ENCODE measurements around the gene PGGHG. TPM values are rescaled to one million over a fixed set of nuclear protein-coding genes. Genes with fewer than 3 reads are reported as not detected.

The PGGHG gene
- total and polyA plus RNA-seq, 10 of the 15 experiments (the other 5 are each of a cell fraction or from before 2014, with no cell fraction given) = 0.10 to 8.3 (median 1.8) TPM

DNA sequence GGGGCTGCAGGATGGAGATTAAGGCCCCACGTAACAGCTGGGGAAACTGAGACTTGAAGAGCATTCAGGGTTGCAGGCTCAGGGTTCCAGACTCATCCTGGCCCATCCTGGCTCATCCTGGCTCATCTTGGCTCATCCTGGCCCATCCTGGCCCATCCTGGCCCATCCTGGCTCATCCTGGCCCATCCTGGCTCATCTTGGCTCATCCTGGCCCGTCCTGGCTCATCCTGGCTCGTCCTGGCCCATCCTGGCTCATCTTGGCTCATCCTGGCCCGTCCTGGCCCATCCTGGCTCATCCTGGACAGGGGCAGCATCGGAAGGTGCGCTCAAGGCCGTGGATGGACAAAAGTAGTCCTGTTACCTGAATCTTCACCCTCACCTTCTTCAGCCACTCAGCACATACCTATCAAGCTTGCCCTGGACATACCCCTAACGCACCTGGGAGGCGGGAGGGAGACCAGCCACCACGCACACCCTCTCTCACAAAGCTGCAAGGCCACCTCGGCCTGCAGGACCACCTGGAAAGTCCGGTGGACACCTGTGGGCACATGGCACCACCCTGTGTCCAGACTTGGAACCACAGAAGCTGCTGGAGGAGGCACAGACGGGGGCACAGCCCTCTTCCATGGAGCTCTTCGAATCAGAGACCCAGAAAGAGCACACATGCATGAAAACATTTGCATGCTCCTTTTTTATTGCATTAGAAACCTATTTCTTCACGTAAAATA is 31.0 kb upstream of the PGGHG start (continued):
- TF ChIP-seq, protein P1, sequence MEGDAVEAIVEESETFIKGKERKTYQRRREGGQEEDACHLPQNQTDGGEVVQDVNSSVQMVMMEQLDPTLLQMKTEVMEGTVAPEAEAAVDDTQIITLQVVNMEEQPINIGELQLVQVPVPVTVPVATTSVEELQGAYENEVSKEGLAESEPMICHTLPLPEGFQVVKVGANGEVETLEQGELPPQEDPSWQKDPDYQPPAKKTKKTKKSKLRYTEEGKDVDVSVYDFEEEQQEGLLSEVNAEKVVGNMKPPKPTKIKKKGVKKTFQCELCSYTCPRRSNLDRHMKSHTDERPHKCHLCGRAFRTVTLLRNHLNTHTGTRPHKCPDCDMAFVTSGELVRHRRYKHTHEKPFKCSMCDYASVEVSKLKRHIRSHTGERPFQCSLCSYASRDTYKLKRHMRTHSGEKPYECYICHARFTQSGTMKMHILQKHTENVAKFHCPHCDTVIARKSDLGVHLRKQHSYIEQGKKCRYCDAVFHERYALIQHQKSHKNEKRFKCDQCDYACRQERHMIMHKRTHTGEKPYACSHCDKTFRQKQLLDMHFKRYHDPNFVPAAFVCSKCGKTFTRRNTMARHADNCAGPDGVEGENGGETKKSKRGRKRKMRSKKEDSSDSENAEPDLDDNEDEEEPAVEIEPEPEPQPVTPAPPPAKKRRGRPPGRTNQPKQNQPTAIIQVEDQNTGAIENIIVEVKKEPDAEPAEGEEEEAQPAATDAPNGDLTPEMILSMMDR (IDR thresholded peaks at IDR 0.05 in 2 of 3, conservative IDR thresholded peaks at IDR 0.05 in 1 of 3; ENCODE audit: control insufficient read depth in 2 of 3, extremely low read depth in 1 of 3, insufficient read depth in 1 of 3, low read depth in 3 of 3, low read length in 3 of 3) = peak; percentile 34 to 44 (median 37); a peak in 5 of 6 replicates
- TF ChIP-seq, protein P2, sequence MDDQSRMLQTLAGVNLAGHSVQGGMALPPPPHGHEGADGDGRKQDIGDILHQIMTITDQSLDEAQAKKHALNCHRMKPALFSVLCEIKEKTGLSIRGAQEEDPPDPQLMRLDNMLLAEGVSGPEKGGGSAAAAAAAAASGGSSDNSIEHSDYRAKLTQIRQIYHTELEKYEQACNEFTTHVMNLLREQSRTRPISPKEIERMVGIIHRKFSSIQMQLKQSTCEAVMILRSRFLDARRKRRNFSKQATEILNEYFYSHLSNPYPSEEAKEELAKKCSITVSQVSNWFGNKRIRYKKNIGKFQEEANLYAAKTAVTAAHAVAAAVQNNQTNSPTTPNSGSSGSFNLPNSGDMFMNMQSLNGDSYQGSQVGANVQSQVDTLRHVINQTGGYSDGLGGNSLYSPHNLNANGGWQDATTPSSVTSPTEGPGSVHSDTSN (IDR thresholded peaks at IDR 0.05; ENCODE audit: insufficient replicate concordance, low read depth, low read length) = peak; percentile 62

DNA sequence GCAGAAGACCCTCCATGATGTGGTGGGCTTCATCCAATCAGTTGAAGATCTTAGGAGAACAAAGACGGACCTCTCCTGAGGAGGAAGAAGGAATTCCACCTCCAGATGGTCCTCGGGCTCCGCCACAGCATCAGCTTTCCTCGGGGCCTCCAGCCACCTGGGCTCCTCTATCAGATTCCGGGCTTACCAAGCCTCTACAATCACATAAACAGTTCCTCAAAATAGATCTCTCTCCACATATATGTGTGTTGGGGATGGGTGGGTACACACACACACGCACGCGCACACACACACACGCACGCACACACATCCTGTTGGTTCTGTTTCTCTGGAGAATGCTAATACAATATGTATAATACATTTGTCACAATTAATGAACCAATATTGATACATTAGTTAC is 29.5 kb upstream of the PGGHG start:
- SMC1A ChIA-PET (ENCODE audit: uncharacterized antibody, unreplicated experiment) = interaction anchor here (1.6 kb wide), 1 partner anchor 22 kb away, joined by 4 read pairs; the partner anchor contains the start of gene PSMD13
- no peaks in the 10 kb centered on the region for H3K79me2 ChIP-seq (ENCODE audit: control insufficient read depth, insufficient read depth, low read length)
- in situ Hi-C loops (cut with MboI) (no loop called here), intact Hi-C loops (cut with micrococcal nuclease; ENCODE audit: unreplicated experiment) (no loop called here)
- H3K4me3 ChIP-seq = no peak overlapping the region
- no peak overlapping the region for H3K9ac ChIP-seq (ENCODE audit: control insufficient read depth, insufficient read depth, low read length)
- H3K36me3 ChIP-seq (ENCODE audit: control insufficient read depth in 2 of 2, insufficient read depth in 2 of 2, low read length in 1 of 2) = no peaks in the 10 kb centered on the region
- H3K27me3 ChIP-seq (replicated peaks in 1 of 2; ENCODE audit: control insufficient read depth in 2 of 2, insufficient read depth in 2 of 2, low read length in 1 of 2) = no peaks in the 10 kb centered on the region
- no peaks in the 10 kb centered on the region for H4K20me1 ChIP-seq (ENCODE audit: control insufficient read depth, insufficient read depth)
- H3K4me1 ChIP-seq (ENCODE audit: control insufficient read depth, insufficient read depth, low read length) = peaks cover 13% of the 10 kb centered on the region
- CTCF ChIA-PET = interaction anchor here (1.5 to 3.6 kb wide), 2 partner anchors 9 to 22 kb away, joined by 7 to 25 read pairs; no protein-coding TSS in a partner anchor
- H3K9me3 ChIP-seq (replicated peaks; ENCODE audit: control insufficient read depth, insufficient read depth, low read length) = peaks cover 2% of the 10 kb centered on the region; the same call in 2 of the 3 replicates
- ATAC-seq (no peak), FAIRE-seq (no peak), DNase-seq (ENCODE audit: low read depth, low spot score) (no peak)
- H3K4me2 ChIP-seq (ENCODE audit: control insufficient read depth, insufficient read depth) = no peak overlapping the region
- H3K27ac ChIP-seq (ENCODE audit: control insufficient read depth, insufficient read depth) = no peak overlapping the region
- POLR2A ChIA-PET = interaction anchor here (1.1 kb wide), 1 partner anchor 52 kb away, joined by 3 read pairs; the partner anchor contains the start of genes BET1L and RIC8A
- no peak overlapping the region for H2AFZ ChIP-seq (ENCODE audit: control insufficient read depth, low read depth, low read length)
- no TSS peak for BruUV-seq (replicated peaks)
- 45% methylated on average over 10 of the region's 10 CpGs for WGBS (ENCODE audit: insufficient coverage, insufficient replicate concordance, low lambda C conversion rate, missing lambda C conversion rate)
- RAD21 ChIA-PET (ENCODE audit: unreplicated experiment) = interaction anchor here (0.5 kb wide), 1 partner anchor 370 kb away, joined by 3 read pairs; no protein-coding TSS in a partner anchor
- TF ChIP-seq KAT2A (conservative IDR thresholded peaks at IDR 0.05; ENCODE audit: control insufficient read depth, low read depth, low read length) = no peak
- no peak for TF ChIP-seq CHD1 (IDR thresholded peaks at IDR 0.05; ENCODE audit: low read depth, low read length)
- TF ChIP-seq ZZZ3 (IDR thresholded peaks at IDR 0.05; ENCODE audit: control insufficient read depth, insufficient read length, low read depth) = no peak
- no peak for TF ChIP-seq MYB (IDR thresholded peaks at IDR 0.05; ENCODE audit: borderline replicate concordance, low read depth, low read length)
- no peak for TF ChIP-seq CBX3 (IDR thresholded peaks at IDR 0.05; ENCODE audit: borderline replicate concordance, low read depth)
- no peak for TF ChIP-seq DPF2 (IDR thresholded peaks at IDR 0.05)
- no peak for TF ChIP-seq IRF4 (IDR thresholded peaks at IDR 0.05; ENCODE audit: low read depth, low read length)
- TF ChIP-seq ZBED1 (IDR thresholded peaks at IDR 0.05; ENCODE audit: borderline replicate concordance) = no peak
- no peak for TF ChIP-seq NFXL1 (IDR thresholded peaks at IDR 0.05; ENCODE audit: borderline replicate concordance)
- TF ChIP-seq, protein P3, sequence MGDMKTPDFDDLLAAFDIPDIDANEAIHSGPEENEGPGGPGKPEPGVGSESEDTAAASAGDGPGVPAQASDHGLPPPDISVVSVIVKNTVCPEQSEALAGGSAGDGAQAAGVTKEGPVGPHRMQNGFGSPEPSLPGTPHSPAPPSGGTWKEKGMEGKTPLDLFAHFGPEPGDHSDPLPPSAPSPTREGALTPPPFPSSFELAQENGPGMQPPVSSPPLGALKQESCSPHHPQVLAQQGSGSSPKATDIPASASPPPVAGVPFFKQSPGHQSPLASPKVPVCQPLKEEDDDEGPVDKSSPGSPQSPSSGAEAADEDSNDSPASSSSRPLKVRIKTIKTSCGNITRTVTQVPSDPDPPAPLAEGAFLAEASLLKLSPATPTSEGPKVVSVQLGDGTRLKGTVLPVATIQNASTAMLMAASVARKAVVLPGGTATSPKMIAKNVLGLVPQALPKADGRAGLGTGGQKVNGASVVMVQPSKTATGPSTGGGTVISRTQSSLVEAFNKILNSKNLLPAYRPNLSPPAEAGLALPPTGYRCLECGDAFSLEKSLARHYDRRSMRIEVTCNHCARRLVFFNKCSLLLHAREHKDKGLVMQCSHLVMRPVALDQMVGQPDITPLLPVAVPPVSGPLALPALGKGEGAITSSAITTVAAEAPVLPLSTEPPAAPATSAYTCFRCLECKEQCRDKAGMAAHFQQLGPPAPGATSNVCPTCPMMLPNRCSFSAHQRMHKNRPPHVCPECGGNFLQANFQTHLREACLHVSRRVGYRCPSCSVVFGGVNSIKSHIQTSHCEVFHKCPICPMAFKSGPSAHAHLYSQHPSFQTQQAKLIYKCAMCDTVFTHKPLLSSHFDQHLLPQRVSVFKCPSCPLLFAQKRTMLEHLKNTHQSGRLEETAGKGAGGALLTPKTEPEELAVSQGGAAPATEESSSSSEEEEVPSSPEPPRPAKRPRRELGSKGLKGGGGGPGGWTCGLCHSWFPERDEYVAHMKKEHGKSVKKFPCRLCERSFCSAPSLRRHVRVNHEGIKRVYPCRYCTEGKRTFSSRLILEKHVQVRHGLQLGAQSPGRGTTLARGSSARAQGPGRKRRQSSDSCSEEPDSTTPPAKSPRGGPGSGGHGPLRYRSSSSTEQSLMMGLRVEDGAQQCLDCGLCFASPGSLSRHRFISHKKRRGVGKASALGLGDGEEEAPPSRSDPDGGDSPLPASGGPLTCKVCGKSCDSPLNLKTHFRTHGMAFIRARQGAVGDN (IDR thresholded peaks at IDR 0.05) = no peak
- TF ChIP-seq PML (IDR thresholded peaks at IDR 0.05; ENCODE audit: low read length) = no peak
- TF ChIP-seq GATAD2B (conservative IDR thresholded peaks at IDR 0.05; ENCODE audit: low read depth) = no peak

Data from GM12878 (cell line).